Fibroblast of lung (primary cell): Measurements from ENCODE around the gene GOLGA7B.

Experiments
- EZH2 ChIP-seq: IDR thresholded peaks from 2 replicates; pipeline ENCODE4 v1.5.1; 2012; ENCODE audit warnings: low read length, control low read depth, mild to moderate bottlenecking; ENCODE audit errors: missing control alignments
- TF ChIP-seq, protein P1 (sequence below), 2 donors: IDR thresholded peaks in 1 of 2; conservative IDR thresholded peaks in 1 of 2; 1 replicate in 1 of 2; 2 replicates in 1 of 2; pipeline ENCODE4 v1.5.1; 2011 to 2012; ENCODE audit warnings: low read length in 2 of 2, control low read depth in 1 of 2, inconsistent platforms in 1 of 2, low read depth in 1 of 2, mild to moderate bottlenecking in 1 of 2

DNA sequence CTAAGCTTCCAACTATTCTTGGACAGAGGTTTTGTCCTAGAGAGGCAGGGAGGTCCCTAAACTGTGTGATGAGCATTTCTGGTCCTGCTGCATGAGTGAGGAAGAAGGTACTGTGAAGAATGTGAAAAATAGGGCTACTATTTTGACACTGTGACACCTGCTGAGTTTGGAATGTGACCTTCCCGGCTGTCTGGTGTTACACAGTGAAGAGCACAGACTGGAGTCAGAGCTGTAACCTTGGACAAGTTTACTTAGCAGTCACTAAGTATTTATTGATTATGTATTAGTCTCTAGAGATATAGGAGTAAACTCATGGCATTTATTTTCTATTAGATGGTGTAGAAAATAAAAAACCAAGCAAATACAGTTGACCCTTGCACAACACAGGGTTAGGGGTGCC lies 12.3 kb downstream of the GOLGA7B start:
- TF ChIP-seq, protein P1, sequence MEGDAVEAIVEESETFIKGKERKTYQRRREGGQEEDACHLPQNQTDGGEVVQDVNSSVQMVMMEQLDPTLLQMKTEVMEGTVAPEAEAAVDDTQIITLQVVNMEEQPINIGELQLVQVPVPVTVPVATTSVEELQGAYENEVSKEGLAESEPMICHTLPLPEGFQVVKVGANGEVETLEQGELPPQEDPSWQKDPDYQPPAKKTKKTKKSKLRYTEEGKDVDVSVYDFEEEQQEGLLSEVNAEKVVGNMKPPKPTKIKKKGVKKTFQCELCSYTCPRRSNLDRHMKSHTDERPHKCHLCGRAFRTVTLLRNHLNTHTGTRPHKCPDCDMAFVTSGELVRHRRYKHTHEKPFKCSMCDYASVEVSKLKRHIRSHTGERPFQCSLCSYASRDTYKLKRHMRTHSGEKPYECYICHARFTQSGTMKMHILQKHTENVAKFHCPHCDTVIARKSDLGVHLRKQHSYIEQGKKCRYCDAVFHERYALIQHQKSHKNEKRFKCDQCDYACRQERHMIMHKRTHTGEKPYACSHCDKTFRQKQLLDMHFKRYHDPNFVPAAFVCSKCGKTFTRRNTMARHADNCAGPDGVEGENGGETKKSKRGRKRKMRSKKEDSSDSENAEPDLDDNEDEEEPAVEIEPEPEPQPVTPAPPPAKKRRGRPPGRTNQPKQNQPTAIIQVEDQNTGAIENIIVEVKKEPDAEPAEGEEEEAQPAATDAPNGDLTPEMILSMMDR (conservative IDR thresholded peaks at IDR 0.05 in 1 of 2, IDR thresholded peaks at IDR 0.05 in 1 of 2; ENCODE audit: low read depth in 1 of 2, low read length in 2 of 2), result no peak
- TF ChIP-seq EZH2, result no peak
